ENCODE data around the gene RBFOX2.

GRCh38 chr22:35726933-35727332 lies 301.7 kb downstream of the RBFOX2 start:
- TF ChIP-seq POLR2A (IDR thresholded peaks at IDR 0.05): no peak
- TF ChIP-seq CTCF (IDR thresholded peaks at IDR 0.05): no peak

Measured in adrenal gland (tissue), 5 donors.